ENCODE measurements around the gene DNAJB5.

Gene DNAJB5

GRCh38 chr9:34985311-34985899, 4.1 kb upstream of the DNAJB5 start:
- no peak for DNase-seq

GRCh38 chr9:34986540-34987047, 3.0 kb upstream of the DNAJB5 start:
- DNase-seq = peak; percentile 30

GRCh38 chr9:34987160-34987901, 2.2 kb upstream of the DNAJB5 start:
- no peak for DNase-seq

- DNase-seq = peak; percentile 36
These were observed 1.1 kb upstream of the DNAJB5 start for GRCh38 chr9:34988218-34989002.

DNA sequence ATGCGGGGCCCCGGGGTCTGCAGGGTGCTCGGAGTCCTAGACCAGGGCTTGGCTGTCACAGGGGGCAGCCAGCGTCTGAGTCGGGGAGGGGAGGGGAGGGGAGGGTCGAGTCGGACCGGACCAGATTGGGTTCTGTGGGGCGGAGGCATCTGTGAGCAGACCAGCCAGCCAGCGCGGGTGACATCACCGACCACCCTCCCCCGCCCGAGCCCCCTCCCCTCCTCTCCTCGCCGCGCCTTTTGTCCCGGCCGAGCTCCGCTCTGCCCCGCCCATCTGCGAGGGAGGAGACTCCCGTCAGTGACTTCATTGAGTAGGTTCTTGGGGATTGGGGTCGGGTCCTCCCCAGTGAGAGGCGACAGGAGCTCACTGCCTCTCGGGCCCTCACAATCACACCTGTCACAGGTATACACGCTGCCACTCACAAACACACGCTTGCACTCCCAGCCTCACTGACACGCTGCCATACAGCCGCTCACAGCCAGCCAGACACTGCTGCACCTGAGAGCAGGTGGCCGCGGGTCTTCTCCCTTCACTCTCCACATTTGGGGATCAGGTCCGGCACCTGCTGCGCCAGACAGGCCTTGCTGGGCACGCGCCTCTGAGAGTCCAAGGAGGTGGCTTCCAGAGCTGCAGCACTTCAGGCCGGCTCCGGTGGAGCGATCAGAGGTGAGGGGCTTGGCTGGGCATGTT, 546 bp downstream of the DNAJB5 start:
- peak; percentile 27 for DNase-seq

DNA sequence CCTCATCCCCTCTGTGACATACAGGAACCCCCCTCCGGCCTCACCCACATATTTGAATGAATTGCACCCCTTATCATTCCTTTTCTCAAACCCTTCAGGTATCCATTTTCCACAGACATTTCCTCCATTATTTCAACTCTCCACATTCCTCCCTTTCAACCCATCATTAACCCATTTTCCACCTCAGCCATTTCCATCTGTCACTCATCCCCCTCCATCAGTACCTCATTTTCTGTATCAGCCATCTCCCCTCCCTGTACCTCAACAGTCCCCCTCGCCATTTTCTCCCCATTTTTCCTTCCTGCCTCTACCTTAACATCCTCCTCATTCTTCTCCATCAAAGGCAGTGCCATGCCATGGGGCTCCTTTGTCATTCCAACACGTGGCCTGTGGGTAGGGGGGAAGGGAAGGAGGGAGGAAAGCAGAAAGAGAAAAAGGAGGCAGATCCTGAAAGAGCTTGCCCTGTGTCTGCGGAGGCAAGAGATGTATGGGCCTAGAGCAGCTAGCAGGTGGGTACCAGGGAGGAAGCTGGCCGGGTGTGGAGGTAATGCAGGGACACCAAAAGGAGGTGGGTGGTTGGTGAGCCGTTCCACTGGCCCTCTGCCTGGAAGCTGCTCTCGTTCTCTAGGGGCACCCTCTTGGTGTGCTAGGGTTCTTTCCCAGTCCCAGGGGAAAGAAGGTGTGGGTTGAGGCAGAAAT, 1.5 kb downstream of the DNAJB5 start:
- no peak for DNase-seq

GRCh38 chr9:34991607-34992375, 2.2 kb downstream of the DNAJB5 start:
- no peak for DNase-seq

DNA sequence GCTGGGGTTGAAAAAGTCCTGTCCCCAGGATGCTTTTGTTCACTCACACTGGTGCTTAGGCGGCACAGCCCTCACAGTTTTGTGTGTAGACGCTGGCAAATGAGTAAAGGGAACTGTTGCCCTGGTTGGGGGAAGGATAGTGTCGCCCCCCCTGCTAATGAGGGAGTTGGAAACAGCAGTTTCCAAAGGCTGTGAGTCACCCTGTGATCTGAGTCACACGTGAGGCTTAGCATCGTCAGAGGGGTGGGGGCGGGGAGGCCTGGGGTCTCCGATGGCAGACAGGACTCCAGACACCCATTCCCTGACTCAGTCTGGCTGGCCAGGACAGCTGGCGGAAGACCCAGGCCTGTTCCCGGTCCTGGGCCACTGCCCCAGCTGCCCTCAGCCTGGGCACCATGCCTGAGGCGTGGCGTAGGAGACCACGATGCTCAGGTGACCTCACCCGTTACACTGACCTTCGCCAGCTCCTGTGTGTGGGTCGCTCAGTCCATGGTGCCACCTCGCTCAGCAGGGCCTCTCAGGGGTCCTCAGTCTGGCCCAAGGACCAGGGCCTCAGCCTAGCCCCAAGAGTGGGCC, 2.9 kb downstream of the DNAJB5 start:
- no peak for DNase-seq

DNA sequence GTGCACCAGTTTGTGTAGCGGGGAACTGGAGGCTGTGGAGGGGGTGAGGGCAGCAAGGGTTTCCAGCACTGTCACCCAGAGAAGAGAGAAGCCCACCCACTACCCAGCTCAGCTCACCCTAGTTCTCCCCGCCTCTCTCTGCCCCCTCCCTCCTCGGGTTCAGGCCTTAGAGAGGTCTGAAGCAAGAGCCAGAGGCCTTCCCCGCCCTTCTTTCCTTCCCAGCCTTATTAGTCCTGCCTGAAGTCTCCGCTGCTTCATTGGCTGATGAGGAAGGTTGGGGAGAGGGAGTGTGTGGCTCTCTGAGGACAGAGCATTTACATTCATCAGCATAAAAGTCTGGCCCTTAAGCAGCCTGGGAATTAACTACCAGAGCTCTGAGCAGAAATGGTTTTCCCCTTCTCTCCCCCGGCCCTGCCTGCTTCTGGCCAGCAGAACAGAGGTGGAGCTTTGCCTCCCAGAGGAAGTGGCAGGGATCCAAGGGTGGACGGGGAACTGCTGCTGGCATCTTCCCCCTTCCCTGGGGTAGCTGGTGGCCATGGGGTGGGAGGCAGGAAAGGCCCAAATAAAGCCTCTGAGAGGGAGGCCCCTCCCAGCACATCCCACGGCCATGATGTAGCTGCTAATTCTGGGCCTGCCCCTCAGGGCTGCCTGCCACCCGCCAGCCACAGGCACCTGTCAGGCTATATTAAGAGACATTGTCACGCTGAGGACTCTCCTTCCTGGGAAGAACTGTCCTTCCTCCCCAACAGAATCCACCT, 4.1 kb downstream of the DNAJB5 start:
- no peak for DNase-seq

GRCh38 chr9:34994260-34994899, 4.8 kb downstream of the DNAJB5 start:
- DNase-seq = no peak

DNA sequence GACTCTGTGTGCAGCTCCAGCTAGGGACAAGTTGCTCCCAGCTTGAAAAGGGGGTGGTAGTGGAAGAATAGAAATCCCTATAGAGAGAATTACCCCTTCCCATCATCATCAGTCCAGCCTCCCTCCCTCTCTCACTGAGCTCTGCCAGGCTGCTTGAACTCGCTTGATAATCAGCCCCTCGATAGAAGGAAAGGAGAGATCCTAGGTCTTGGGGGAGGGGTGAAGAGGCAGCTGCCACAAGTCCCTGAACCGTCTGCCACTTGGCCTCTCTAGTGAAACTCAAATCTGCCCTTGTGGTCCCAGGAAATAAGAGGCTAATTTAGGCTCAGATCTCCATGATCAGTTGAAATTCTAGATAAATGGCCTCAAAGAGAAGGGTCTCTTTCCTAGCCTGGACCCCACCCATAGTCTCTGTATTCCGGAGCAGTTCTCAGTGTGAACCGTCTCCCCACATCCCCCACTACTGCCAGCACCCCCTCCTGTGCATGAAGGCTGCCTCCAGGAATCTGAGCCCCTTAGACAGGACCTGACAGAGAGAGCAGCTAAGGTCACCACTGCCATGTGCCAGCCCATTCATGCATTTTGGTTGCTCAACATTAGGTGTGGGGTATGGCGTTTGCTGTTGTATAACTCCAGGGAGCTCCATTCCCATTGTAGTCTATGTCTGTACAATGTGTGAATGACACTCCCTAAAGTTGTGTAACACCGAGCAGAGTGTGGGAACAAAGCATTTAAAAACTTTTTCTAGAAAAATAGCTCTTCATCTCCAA, 5.5 kb downstream of the DNAJB5 start:
- DNase-seq = no peak

- no peak for DNase-seq
These were observed 6.1 kb downstream of the DNAJB5 start for GRCh38 chr9:34995670-34996060.

GRCh38 chr9:34996181-34996904, 6.8 kb downstream of the DNAJB5 start:
- no peak for DNase-seq

DNA sequence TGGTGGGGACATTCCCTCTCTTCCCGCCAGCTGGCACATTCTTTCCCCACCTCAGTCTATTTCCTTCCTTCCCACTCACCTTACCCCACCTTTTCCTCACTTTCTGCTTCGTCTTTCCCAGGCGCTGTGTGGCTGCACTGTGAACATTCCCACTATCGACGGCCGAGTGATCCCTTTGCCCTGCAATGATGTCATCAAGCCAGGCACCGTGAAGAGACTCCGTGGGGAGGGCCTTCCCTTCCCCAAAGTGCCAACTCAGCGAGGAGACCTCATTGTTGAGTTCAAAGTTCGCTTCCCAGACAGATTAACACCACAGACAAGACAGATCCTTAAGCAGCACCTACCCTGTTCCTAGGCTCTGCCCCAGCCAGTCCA, 7.3 kb downstream of the DNAJB5 start:
- DNase-seq = no peak

DNA sequence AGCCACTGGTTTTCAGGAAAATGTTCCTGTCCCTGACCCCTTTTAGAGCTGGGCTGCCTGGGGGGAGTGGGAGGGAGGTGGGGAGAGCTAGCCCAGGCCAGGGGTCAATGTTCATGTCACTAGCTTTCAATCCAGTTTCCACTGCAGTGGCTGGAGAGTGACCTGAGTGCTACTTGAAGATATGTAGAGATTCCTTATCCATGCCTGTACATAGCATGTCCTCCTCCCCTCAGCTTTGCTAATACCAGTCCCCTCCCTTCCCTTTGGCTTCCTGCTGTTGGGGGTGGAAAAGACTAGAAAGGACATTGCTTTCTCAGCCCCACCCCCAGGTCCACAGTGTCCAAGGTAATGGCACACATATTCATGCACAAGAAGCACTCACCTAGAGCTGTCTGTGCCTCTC, 7.8 kb downstream of the DNAJB5 start:
- DNase-seq = no peak

GRCh38 chr9:34998266-34998665, 8.7 kb downstream of the DNAJB5 start:
- no peak for DNase-seq

DNA sequence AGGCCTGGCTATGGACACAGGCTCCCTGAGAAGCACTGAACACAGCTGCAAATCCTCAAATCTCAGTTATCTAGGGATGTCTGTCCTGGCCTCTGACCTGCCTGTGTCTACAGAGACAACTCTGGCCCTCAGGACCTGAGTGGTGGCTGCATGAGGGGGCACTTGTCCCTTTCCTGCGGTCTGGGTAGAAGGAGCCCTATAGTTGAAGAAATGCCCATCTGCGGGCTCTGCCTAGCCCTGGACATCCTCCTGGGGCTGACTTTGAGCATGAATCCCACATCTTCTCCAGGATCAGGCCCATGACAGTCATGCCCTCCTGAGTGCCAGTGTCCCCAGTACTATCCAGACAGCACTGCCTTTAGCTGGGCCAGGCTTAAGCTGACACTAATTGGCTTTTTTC, 10.0 kb downstream of the DNAJB5 start:
- no peak for DNase-seq

GRCh38 chr9:35000535-35001284, 11.2 kb downstream of the DNAJB5 start:
- no peak for DNase-seq
